ENCODE measurements around the gene RABL3. TPM values are rescaled to one million over a fixed set of nuclear protein-coding genes. Genes with fewer than 3 reads are reported as not detected.

RABL3 gene
- total RNA-seq, 5 donors from 2014 or later (not counting 1 experiment from before 2014, with no cell fraction given), result 14.7 to 31.8 (median 25.0) TPM

DNA sequence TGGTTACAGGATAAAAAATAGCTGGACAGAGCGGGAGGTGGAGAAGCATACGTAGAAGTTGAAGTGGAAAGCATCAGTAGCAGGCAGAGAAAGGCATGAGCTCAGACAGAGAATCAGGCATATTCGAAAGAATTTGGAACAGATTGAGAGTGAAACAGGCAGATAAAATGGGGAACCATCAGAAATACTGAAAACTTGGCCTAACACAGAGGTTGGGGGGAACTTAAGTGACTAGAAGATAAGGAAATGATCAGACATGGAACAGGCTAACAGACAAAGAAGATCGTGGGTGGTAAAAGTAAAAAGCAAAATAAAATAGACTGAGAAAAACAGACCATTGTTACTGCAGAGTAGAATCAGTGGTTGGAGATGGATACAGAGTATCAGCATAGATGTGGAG, 33.1 kb upstream of the RABL3 start:
- H3K27me3 Mint-ChIP-seq, result no peaks in the 10 kb centered on the region
- ATAC-seq (replicated peaks in 1 of 4), result no peak
- CTCF ChIA-PET, result no interaction called here

GRCh38 chr3:120773932-120774331, 31.6 kb upstream of the RABL3 start:
- H3K27me3 ChIP-seq (replicated peaks in 1 of 2; ENCODE audit: control insufficient read depth in 2 of 2, extremely low read depth in 1 of 2, insufficient read depth in 2 of 2, low read length in 1 of 2), result no peaks in the 10 kb centered on the region
- Mint-ChIP-seq H3K4me3 (no peak overlapping the region), H3K27me3 (no peaks in the 10 kb centered on the region), H3K36me3 (peaks cover 30% of the 10 kb centered on the region), H3K27ac (no peak overlapping the region), H3K4me1 (peaks cover 16 to 27% (median 19%) of the 10 kb centered on the region in 3 donors), H3K9me3 (no peaks in the 10 kb centered on the region)
- DNase-seq, result no peak
- no peak overlapping the region for H3K4me3 ChIP-seq (ENCODE audit: control insufficient read depth in 1 of 2, extremely low read depth in 1 of 2, low read length in 1 of 2)
- ChIA-PET CTCF (no interaction called here), POLR2A (no interaction called here)
- no peak overlapping the region for H3K27ac ChIP-seq (ENCODE audit: low read length)
- peak in 2 of 4 experiments; percentile 55 to 62 for ATAC-seq (replicated peaks in 1 of 4)
- H3K4me1 ChIP-seq (ENCODE audit: control insufficient read depth in 1 of 2, extremely low read depth in 1 of 2, insufficient read depth in 2 of 2, low read length in 2 of 2), result peaks cover 0 to 3% of the 10 kb centered on the region in 2 experiments
- H3K36me3 ChIP-seq (ENCODE audit: control insufficient read depth in 2 of 2, extremely low read depth in 1 of 2, insufficient read depth in 1 of 2, low read length in 1 of 2), result peaks cover 0 to 30% of the 10 kb centered on the region in 2 donors
- no peaks in the 10 kb centered on the region for H3K9me3 ChIP-seq

More for the DNA sequence above, 33.1 kb upstream of the RABL3 start:
- Histone ChIP-seq H3K9me3 (no peaks in the 10 kb centered on the region), H3K27me3 (replicated peaks in 1 of 2; ENCODE audit: control insufficient read depth in 2 of 2, extremely low read depth in 1 of 2, insufficient read depth in 2 of 2, low read length in 1 of 2) (no peaks in the 10 kb centered on the region), H3K4me1 (ENCODE audit: control insufficient read depth in 1 of 2, extremely low read depth in 1 of 2, insufficient read depth in 2 of 2, low read length in 2 of 2) (peaks cover 0 to 3% of the 10 kb centered on the region in 2 experiments), H3K4me3 (ENCODE audit: control insufficient read depth in 1 of 2, extremely low read depth in 1 of 2, low read length in 1 of 2) (no peak overlapping the region), H3K27ac (ENCODE audit: low read length) (no peak overlapping the region), H3K36me3 (ENCODE audit: control insufficient read depth in 2 of 2, extremely low read depth in 1 of 2, insufficient read depth in 1 of 2, low read length in 1 of 2) (peaks cover 0 to 32% of the 10 kb centered on the region in 2 donors)
- H3K9me3 Mint-ChIP-seq, result no peaks in the 10 kb centered on the region
- H3K36me3 Mint-ChIP-seq, result peaks cover 34% of the 10 kb centered on the region
- H3K4me1 Mint-ChIP-seq, result peaks cover 10 to 17% (median 13%) of the 10 kb centered on the region in 3 donors
- no peak overlapping the region for H3K27ac Mint-ChIP-seq
- POLR2A ChIA-PET, result no interaction called here
- DNase-seq, result no peak
- no peak overlapping the region for H3K4me3 Mint-ChIP-seq
- 98% methylated on average over 3 of the region's 4 CpGs for whole genome bisulfite sequencing (ENCODE audit: insufficient coverage)

DNA sequence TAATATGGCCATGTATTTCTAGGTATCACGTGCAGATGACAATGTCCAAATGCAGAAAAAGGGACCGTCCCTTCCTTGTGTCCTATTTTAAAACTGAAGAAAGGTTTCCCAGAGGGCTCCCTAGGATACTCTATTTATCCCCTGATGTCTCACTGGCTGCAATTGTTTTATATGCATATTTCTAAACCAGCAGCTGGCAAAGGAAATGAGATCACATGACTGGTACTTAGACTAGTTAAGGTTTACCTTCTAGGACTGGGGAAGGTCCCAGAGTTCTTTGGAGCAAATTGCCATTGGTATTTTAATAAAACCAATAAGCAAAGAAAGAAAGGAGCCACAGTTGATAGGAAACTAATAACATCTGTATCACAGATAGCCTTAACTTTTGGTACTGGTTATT, 29.8 kb upstream of the RABL3 start:
- WGBS (ENCODE audit: insufficient coverage), result 100% methylated on average over 1 of the region's 2 CpGs

DNA sequence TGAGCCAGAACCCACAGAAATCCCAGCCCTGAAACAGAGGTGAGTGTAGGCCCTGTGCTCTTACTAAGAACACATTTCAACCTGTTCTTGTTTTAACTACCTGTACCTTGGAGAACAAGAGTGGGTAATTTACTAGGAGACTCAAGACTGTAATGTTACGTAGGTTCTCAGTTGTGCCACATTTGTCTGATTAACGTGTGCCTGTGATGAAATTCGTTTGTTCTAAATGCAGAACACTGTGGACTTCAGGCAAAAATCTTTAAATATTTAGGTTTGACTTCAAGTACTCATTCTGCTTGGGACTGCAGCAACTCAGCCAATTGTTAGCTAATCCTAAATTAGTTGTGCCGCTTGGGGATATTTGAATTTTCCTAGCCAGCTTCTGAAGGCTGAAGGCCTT, 28.6 kb upstream of the RABL3 start:
- no peak overlapping the region for H3K4me3 ChIP-seq (ENCODE audit: control insufficient read depth in 1 of 2, extremely low read depth in 1 of 2, low read length in 1 of 2)
- Mint-ChIP-seq H3K27me3 (no peaks in the 10 kb centered on the region), H3K27ac (no peak overlapping the region), H3K4me3 (no peak overlapping the region), H3K9me3 (no peaks in the 10 kb centered on the region), H3K4me1 (peaks cover 36 to 53% (median 45%) of the 10 kb centered on the region in 3 donors), H3K36me3 (peaks cover 25% of the 10 kb centered on the region)
- no peak overlapping the region for H3K27ac ChIP-seq (ENCODE audit: low read length)
- no peak for DNase-seq
- H3K4me1 ChIP-seq (ENCODE audit: control insufficient read depth in 1 of 2, extremely low read depth in 1 of 2, insufficient read depth in 2 of 2, low read length in 2 of 2), result peaks cover 0 to 5% of the 10 kb centered on the region in 2 experiments
- H3K36me3 ChIP-seq (ENCODE audit: control insufficient read depth in 2 of 2, extremely low read depth in 1 of 2, insufficient read depth in 1 of 2, low read length in 1 of 2), result peaks cover 0 to 23% of the 10 kb centered on the region in 2 donors
- CTCF ChIA-PET, result interaction anchor here (0.6 to 2.1 kb wide), 2 partner anchors 24 to 25 kb away, joined by 3 to 7 read pairs; no protein-coding TSS in a partner anchor
- no peak for ATAC-seq (replicated peaks in 1 of 4)
- no peaks in the 10 kb centered on the region for H3K9me3 ChIP-seq
- H3K27me3 ChIP-seq (replicated peaks in 1 of 2; ENCODE audit: control insufficient read depth in 2 of 2, extremely low read depth in 1 of 2, insufficient read depth in 2 of 2, low read length in 1 of 2), result no peaks in the 10 kb centered on the region
- POLR2A ChIA-PET, result no interaction called here
- WGBS (ENCODE audit: insufficient coverage), result 97% methylated on average over 3 of the region's 4 CpGs

More for the DNA sequence above, 29.8 kb upstream of the RABL3 start:
- ATAC-seq (replicated peaks in 1 of 4) (no peak), DNase-seq (no peak)
- H3K4me1 ChIP-seq (ENCODE audit: control insufficient read depth in 1 of 2, extremely low read depth in 1 of 2, insufficient read depth in 2 of 2, low read length in 2 of 2), result peaks cover 0 to 3% of the 10 kb centered on the region in 2 experiments
- ChIA-PET POLR2A (interaction anchor here in 1 of 2 donors (0.7 kb wide), 1 partner anchor 105 kb away, joined by 3 read pairs; no protein-coding TSS in a partner anchor), CTCF (interaction anchor here in 1 of 2 donors (0.8 to 2.1 kb wide), 3 partner anchors 23 to 213 kb away, joined by 3 to 7 read pairs (median 3); partner anchors contain the start of gene NDUFB4)
- H3K27me3 ChIP-seq (replicated peaks in 1 of 2; ENCODE audit: control insufficient read depth in 2 of 2, extremely low read depth in 1 of 2, insufficient read depth in 2 of 2, low read length in 1 of 2), result no peaks in the 10 kb centered on the region
- Mint-ChIP-seq H3K4me3 (no peak overlapping the region), H3K9me3 (no peaks in the 10 kb centered on the region), H3K4me1 (peaks cover 28 to 43% (median 35%) of the 10 kb centered on the region in 3 donors), H3K36me3 (peaks cover 29% of the 10 kb centered on the region), H3K27ac (no peak overlapping the region), H3K27me3 (no peaks in the 10 kb centered on the region)
- H3K4me3 ChIP-seq (ENCODE audit: control insufficient read depth in 1 of 2, extremely low read depth in 1 of 2, low read length in 1 of 2), result no peak overlapping the region
- no peaks in the 10 kb centered on the region for H3K9me3 ChIP-seq
- H3K27ac ChIP-seq (ENCODE audit: low read length), result no peak overlapping the region
- H3K36me3 ChIP-seq (ENCODE audit: control insufficient read depth in 2 of 2, extremely low read depth in 1 of 2, insufficient read depth in 1 of 2, low read length in 1 of 2), result peaks cover 0 to 26% of the 10 kb centered on the region in 2 donors

GRCh38 chr3:120769436-120769835, 27.1 kb upstream of the RABL3 start:
- Histone ChIP-seq H3K9me3 (no peaks in the 10 kb centered on the region), H3K27me3 (replicated peaks in 1 of 2; ENCODE audit: control insufficient read depth in 2 of 2, extremely low read depth in 1 of 2, insufficient read depth in 2 of 2, low read length in 1 of 2) (no peaks in the 10 kb centered on the region), H3K4me3 (ENCODE audit: control insufficient read depth in 1 of 2, extremely low read depth in 1 of 2, low read length in 1 of 2) (no peak overlapping the region), H3K36me3 (ENCODE audit: control insufficient read depth in 2 of 2, extremely low read depth in 1 of 2, insufficient read depth in 1 of 2, low read length in 1 of 2) (peaks cover 0 to 18% of the 10 kb centered on the region in 2 donors), H3K4me1 (ENCODE audit: control insufficient read depth in 1 of 2, extremely low read depth in 1 of 2, insufficient read depth in 2 of 2, low read length in 2 of 2) (peaks cover 0 to 5% of the 10 kb centered on the region in 2 experiments), H3K27ac (ENCODE audit: low read length) (no peak overlapping the region)
- Mint-ChIP-seq H3K4me3 (no peak overlapping the region), H3K27ac (no peak overlapping the region), H3K4me1 (peaks cover 46 to 62% (median 58%) of the 10 kb centered on the region in 3 donors), H3K36me3 (peaks cover 25% of the 10 kb centered on the region), H3K9me3 (no peaks in the 10 kb centered on the region), H3K27me3 (no peaks in the 10 kb centered on the region)
- no peak for DNase-seq
- POLR2A ChIA-PET, result no interaction called here
- CTCF ChIA-PET, result interaction anchor here (0.6 to 1.7 kb wide), 2 partner anchors 26 to 619 kb away, joined by 4 read pairs; no protein-coding TSS in a partner anchor
- 100% methylated on average over 1 of the region's 2 CpGs for WGBS (ENCODE audit: insufficient coverage)
- ATAC-seq (replicated peaks in 1 of 4), result no peak

DNA sequence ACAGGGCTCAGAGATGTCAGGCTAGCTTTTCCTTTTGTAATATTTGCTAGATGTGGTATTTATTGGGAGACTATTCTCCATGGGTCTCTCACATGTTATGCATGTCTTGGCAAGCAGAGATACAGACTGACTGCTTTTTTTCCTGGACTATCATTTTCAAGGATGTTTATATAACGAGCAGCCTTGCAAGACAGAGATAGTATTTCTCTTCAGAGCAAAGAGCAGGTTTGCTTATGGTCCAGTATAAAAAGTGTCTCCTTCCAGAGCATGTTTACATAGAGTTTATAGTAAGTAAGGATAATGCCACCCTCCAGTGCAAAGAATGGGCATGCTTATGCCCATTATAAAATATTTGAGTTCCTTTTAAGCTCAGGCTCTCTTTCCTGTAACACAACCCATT, 24.8 kb upstream of the RABL3 start:
- Mint-ChIP-seq H3K36me3 (peaks cover 29% of the 10 kb centered on the region), H3K27ac (no peak overlapping the region), H3K9me3 (no peaks in the 10 kb centered on the region), H3K27me3 (no peaks in the 10 kb centered on the region), H3K4me3 (no peak overlapping the region), H3K4me1 (peaks cover 63 to 79% (median 75%) of the 10 kb centered on the region in 3 donors)
- ChIA-PET CTCF (no interaction called here), POLR2A (no interaction called here)
- H3K9me3 ChIP-seq, result no peaks in the 10 kb centered on the region
- H3K27me3 ChIP-seq (replicated peaks in 1 of 2; ENCODE audit: control insufficient read depth in 2 of 2, extremely low read depth in 1 of 2, insufficient read depth in 2 of 2, low read length in 1 of 2), result no peaks in the 10 kb centered on the region
- ATAC-seq (replicated peaks in 1 of 4) (no peak), DNase-seq (no peak)
- H3K4me3 ChIP-seq (ENCODE audit: control insufficient read depth in 1 of 2, extremely low read depth in 1 of 2, low read length in 1 of 2), result no peak overlapping the region
- H3K36me3 ChIP-seq (ENCODE audit: control insufficient read depth in 2 of 2, extremely low read depth in 1 of 2, insufficient read depth in 1 of 2, low read length in 1 of 2), result peaks cover 0 to 8% of the 10 kb centered on the region in 2 donors
- WGBS (ENCODE audit: insufficient coverage), result no CpG with 5 or more reads among the region's 1 CpG
- H3K27ac ChIP-seq (ENCODE audit: low read length), result no peak overlapping the region
- peaks cover 0 to 2% of the 10 kb centered on the region in 2 experiments for H3K4me1 ChIP-seq (ENCODE audit: control insufficient read depth in 1 of 2, extremely low read depth in 1 of 2, insufficient read depth in 2 of 2, low read length in 2 of 2)
